Fibroblast of villous mesenchyme (primary cell): ENCODE data around the gene FAIM2. TPM values are rescaled to one million over a fixed set of nuclear protein-coding genes. Genes with fewer than 3 reads are reported as not detected.

Source experiments
- DNase-seq: peaks from one replicate; pipeline ENCODE4 v3.0.0-alpha.2; 2010; ENCODE audit warnings: low read depth
- H3K4me3 ChIP-seq: 2 replicates; pipeline ENCODE4 v1.5.1; 2011; ENCODE audit warnings: low read depth, mild to moderate bottlenecking, low read length
- total RNA-seq: library from RNA; depleted of rRNA; stranded (reverse); fragments of >200 nt; gene quantifications from 2 replicates; pipeline ENCODE4 v1.2.3, GENCODE V29; 2012
- TF ChIP-seq, protein P1 (sequence below): IDR thresholded peaks from 2 replicates; pipeline ENCODE4 v1.5.1; 2012; ENCODE audit warnings: low read depth, mild to moderate bottlenecking, low read length; ENCODE audit not compliant: insufficient read depth

The FAIM2 gene
- total RNA-seq, 1 donor = 3.0 TPM

GRCh38 chr12:49903351-49903699 lies 375 bp downstream of the FAIM2 start:
- peak overlapping the region; percentile 34 for H3K4me3 ChIP-seq
- no peak for DNase-seq
- TF ChIP-seq, protein P1, sequence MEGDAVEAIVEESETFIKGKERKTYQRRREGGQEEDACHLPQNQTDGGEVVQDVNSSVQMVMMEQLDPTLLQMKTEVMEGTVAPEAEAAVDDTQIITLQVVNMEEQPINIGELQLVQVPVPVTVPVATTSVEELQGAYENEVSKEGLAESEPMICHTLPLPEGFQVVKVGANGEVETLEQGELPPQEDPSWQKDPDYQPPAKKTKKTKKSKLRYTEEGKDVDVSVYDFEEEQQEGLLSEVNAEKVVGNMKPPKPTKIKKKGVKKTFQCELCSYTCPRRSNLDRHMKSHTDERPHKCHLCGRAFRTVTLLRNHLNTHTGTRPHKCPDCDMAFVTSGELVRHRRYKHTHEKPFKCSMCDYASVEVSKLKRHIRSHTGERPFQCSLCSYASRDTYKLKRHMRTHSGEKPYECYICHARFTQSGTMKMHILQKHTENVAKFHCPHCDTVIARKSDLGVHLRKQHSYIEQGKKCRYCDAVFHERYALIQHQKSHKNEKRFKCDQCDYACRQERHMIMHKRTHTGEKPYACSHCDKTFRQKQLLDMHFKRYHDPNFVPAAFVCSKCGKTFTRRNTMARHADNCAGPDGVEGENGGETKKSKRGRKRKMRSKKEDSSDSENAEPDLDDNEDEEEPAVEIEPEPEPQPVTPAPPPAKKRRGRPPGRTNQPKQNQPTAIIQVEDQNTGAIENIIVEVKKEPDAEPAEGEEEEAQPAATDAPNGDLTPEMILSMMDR = no peak

GRCh38 chr12:49902399-49903350 lies 1.0 kb downstream of the FAIM2 start:
- no peak overlapping the region for H3K4me3 ChIP-seq
- TF ChIP-seq, protein P1 = no peak
- no peak for DNase-seq

GRCh38 chr12:49901986-49902385 lies 1.7 kb downstream of the FAIM2 start:
- no peak for DNase-seq
- TF ChIP-seq, protein P1 = no peak
- no peak overlapping the region for H3K4me3 ChIP-seq

DNA sequence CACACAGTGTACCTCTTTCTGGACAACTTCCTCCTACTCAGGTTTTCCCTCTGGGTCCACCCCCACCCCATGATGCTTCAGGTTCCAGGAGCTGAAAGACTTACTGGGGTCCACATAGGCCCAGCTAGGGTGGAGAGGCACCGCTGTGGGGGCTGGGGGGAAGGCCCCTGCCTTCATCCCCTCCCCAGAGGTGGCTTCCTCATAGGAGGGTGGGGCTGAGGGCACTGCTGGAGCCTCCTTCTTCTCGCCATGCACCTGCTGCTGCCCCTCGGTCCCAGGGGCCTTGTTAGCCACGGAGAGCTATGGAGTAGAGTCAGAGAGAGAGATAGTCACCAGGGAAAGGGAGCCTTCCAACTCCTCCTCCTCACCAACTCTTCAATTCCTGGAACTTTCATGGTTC lies 2.7 kb downstream of the FAIM2 start:
- DNase-seq = no peak
- TF ChIP-seq, protein P1 = no peak
- no peak overlapping the region for H3K4me3 ChIP-seq

DNA sequence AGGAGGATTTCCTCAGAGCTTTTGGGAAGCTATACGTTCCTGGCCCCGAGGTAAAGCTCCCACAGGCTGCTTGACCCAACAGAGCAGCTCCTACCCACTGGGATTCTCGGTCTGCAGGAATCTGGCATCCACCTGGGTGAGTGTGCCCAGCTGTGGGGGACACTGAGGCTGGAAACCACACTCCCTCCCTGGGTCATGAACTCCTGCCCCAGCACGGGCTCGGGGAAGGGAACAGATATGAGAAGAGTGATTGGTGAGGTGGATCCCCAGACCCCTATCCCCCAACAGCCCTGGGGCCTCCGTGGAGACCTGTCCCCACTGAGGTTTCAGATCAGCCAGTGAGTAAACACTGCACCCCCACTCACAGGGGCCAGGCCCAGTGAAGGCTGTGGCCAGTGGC lies 3.3 kb downstream of the FAIM2 start:
- H3K4me3 ChIP-seq = no peak overlapping the region
- DNase-seq = no peak
- TF ChIP-seq, protein P1 = no peak

- no peak overlapping the region for H3K4me3 ChIP-seq
- TF ChIP-seq, protein P1 = no peak
- no peak for DNase-seq
These were observed 3.8 kb downstream of the FAIM2 start for GRCh38 chr12:49899921-49900320.
